Naive thymus-derived CD4-positive, alpha-beta T cell (primary cell): ENCODE data around the gene OR10T2. TPM values are rescaled to one million over a fixed set of nuclear protein-coding genes. Genes with fewer than 3 reads are reported as not detected.
A peak's percentile ranks its signal among the peaks of the same experiment; 100 is the strongest.
"Not testable (repeated sequence)": the region's sequence is repeated elsewhere in the genome, so short reads cannot be mapped to it uniquely, and the experiment has no call there.

Experiments
- ATAC-seq: fragments of 150-1000 bp; cut with Tn5 transposase; 2 replicates; pipeline ENCODE4 v1.10.0; 2021; ENCODE audit warnings: mild to moderate bottlenecking, moderate library complexity
- CTCF ChIA-PET: fragments of 350-600 bp; sonication (Branson Sonifier 250); formaldehyde crosslinking; loops from one replicate; lab custom pipeline; 2021; ENCODE audit warnings: antibody characterized with exemption; lab: Charles Lee
- POLR2A ChIA-PET: fragments of 350-600 bp; sonication (Branson Sonifier 250); formaldehyde crosslinking; loops from one replicate; lab custom pipeline; 2021; ENCODE audit warnings: antibody characterized with exemption, inconsistent platforms; lab: Charles Lee
- DNase-seq, 9 donors: peaks; one replicate each; pipeline versions ENCODE4 v3.0.0 to v3.0.0-alpha.2; 2020 to 2022; ENCODE audit warnings: mixed read lengths in 1 of 9
- H3K27ac ChIP-seq: one replicate; pipeline ENCODE4 v1.7.0; 2013; ENCODE audit warnings: mild to moderate bottlenecking, low read depth, low read length, moderate library complexity
- H3K27me3 ChIP-seq, 2 donors: one replicate each; pipeline ENCODE4 v1.7.0; 2013; ENCODE audit warnings: low read length in 2 of 2, mild to moderate bottlenecking in 2 of 2, moderate library complexity in 2 of 2; ENCODE audit not compliant: control insufficient read depth in 2 of 2, insufficient read depth in 2 of 2
- H3K36me3 ChIP-seq, 3 experiments: 1 replicate in 2 of 3; 2 replicates in 1 of 3; pipeline ENCODE4 v1.7.0; 2013; ENCODE audit warnings: low read length in 3 of 3, mild to moderate bottlenecking in 3 of 3, moderate library complexity in 1 of 3; ENCODE audit not compliant: insufficient read depth in 3 of 3, control insufficient read depth in 2 of 3
- H3K4me1 ChIP-seq, 2 donors: one replicate each; pipeline ENCODE4 v1.7.0; 2013; ENCODE audit warnings: low read length in 2 of 2, mild to moderate bottlenecking in 2 of 2, moderate library complexity in 1 of 2; ENCODE audit not compliant: control insufficient read depth in 2 of 2, insufficient read depth in 2 of 2
- H3K4me3 ChIP-seq: 2 replicates; pipeline ENCODE4 v1.7.0; 2013; ENCODE audit warnings: mild to moderate bottlenecking, low read length
- H3K9me3 ChIP-seq, 3 experiments: 1 replicate in 2 of 3; 2 replicates in 1 of 3; pipeline ENCODE4 v1.7.0; 2013; ENCODE audit warnings: low read length in 3 of 3; ENCODE audit not compliant: control insufficient read depth in 2 of 3
- H3K27ac Mint-ChIP-seq, 9 donors: one replicate each; pipeline ENCODE4 v1.8.0; 2020 to 2022; ENCODE audit warnings: mixed read lengths in 9 of 9, mild to moderate bottlenecking in 8 of 9, moderate library complexity in 5 of 9, inconsistent platforms in 2 of 9
- H3K27me3 Mint-ChIP-seq, 5 donors: one replicate each; pipeline ENCODE4 v1.8.0; 2021 to 2022; ENCODE audit warnings: mixed read lengths in 5 of 5, mild to moderate bottlenecking in 1 of 5
- H3K36me3 Mint-ChIP-seq, 5 donors: one replicate each; pipeline ENCODE4 v1.8.0; 2020 to 2022; ENCODE audit warnings: mixed read lengths in 5 of 5, mild to moderate bottlenecking in 3 of 5, inconsistent platforms in 1 of 5
- H3K4me1 Mint-ChIP-seq, 7 donors: one replicate each; pipeline ENCODE4 v1.8.0; 2020 to 2022; ENCODE audit warnings: mixed read lengths in 7 of 7, mild to moderate bottlenecking in 3 of 7, inconsistent platforms in 1 of 7
- H3K4me3 Mint-ChIP-seq, 10 donors: one replicate each; pipeline ENCODE4 v1.8.0; 2020 to 2022; ENCODE audit warnings: mild to moderate bottlenecking in 10 of 10, mixed read lengths in 10 of 10, moderate library complexity in 6 of 10, inconsistent platforms in 2 of 10
- H3K9me3 Mint-ChIP-seq, 11 donors: one replicate each; pipeline ENCODE4 v1.8.0; 2020 to 2022; ENCODE audit warnings: mixed read lengths in 11 of 11, mild to moderate bottlenecking in 4 of 11, inconsistent platforms in 1 of 11, moderate library complexity in 1 of 11
- intact Hi-C, 2 donors: fragments of 100-400 bp; cut with micrococcal nuclease; formaldehyde crosslinking; loops; one replicate each; pipeline ENCODE4 v1.15.1; 2023
- polyA plus RNA-seq, 2 donors: library from polyadenylated mRNA; unstranded; fragments of 300-500 nt; fragmentation: Illumina TruSeq; gene quantifications; one replicate each; pipeline ENCODE4 v1.2.3, GENCODE V29; 2021
- total RNA-seq, 6 experiments: library from RNA in 5 of 6; stranded (reverse) in 5 of 6; gene quantifications; 1 replicate in 5 of 6; 2 replicates in 1 of 6; pipeline ENCODE4 v1.2.3 and lab custom pipeline; 2021 to 2026

OR10T2 gene
- total and polyA plus RNA-seq, 7 experiments from 2014 or later, result not detected

DNA sequence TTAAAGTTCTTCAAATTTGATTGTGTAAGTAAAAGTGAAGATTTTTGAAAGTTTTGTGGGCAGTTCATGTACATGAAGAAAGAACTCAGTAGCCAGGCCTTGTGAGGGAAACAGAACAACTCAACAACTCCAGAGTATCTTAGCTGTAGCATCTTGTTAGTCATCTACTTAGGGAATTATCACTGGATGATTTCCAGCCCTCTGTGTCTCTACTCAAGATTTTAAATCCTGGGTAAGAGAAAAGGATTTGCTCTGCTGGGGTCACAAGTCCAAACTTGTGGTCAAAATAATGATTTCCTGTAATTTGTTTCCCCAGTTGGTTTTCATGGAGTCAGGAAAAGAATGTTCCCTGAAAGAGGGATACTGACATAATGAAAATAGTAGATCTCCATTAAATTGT lies 8.2 kb downstream of the OR10T2 start:
- CTCF ChIA-PET, result no interaction called here
- peaks cover 0 to 10% (median 5%) of the 10 kb centered on the region in 7 donors for H3K4me1 Mint-ChIP-seq
- H3K36me3 Mint-ChIP-seq, result no peaks in the 10 kb centered on the region
- peaks cover 0 to 9% (median 0%) of the 10 kb centered on the region in 11 donors for H3K9me3 Mint-ChIP-seq
- no peak overlapping the region for H3K27ac Mint-ChIP-seq
- intact Hi-C loops, result no loop called here
- Histone ChIP-seq H3K27me3 (no peaks in the 10 kb centered on the region), H3K4me3 (no peak overlapping the region), H3K4me1 (no peaks in the 10 kb centered on the region), H3K27ac (no peak overlapping the region), H3K9me3 (no peaks in the 10 kb centered on the region), H3K36me3 (no peaks in the 10 kb centered on the region)
- no peak overlapping the region for H3K4me3 Mint-ChIP-seq
- POLR2A ChIA-PET, result no interaction called here
- DNase-seq, result no peak
- H3K27me3 Mint-ChIP-seq, result peaks cover 3 to 22% (median 5%) of the 10 kb centered on the region in 5 donors
- ATAC-seq, result no peak

- no peaks in the 10 kb centered on the region for H3K9me3 ChIP-seq
- ATAC-seq (no peak), DNase-seq (no peak)
- no peak overlapping the region for H3K27ac ChIP-seq
- no peak overlapping the region for H3K4me3 ChIP-seq
- Mint-ChIP-seq H3K4me3 (no peak overlapping the region), H3K9me3 (peaks cover 0 to 9% (median 0%) of the 10 kb centered on the region in 11 donors), H3K27me3 (peaks cover 1 to 21% (median 8%) of the 10 kb centered on the region in 5 donors), H3K36me3 (no peaks in the 10 kb centered on the region), H3K27ac (no peak overlapping the region), H3K4me1 (peaks cover 0 to 10% (median 5%) of the 10 kb centered on the region in 7 donors)
- intact Hi-C loops, result no loop called here
- H3K36me3 ChIP-seq, result no peaks in the 10 kb centered on the region
- CTCF ChIA-PET, result no interaction called here
- no peaks in the 10 kb centered on the region for H3K27me3 ChIP-seq
- no peaks in the 10 kb centered on the region for H3K4me1 ChIP-seq
- POLR2A ChIA-PET, result no interaction called here
Measured at GRCh38 chr1:158390331-158390730, 8.9 kb downstream of the OR10T2 start.

GRCh38 chr1:158374860-158375259 lies 24.4 kb downstream of the OR10T2 start:
- intact Hi-C loops, result no loop called here
- peaks cover 0 to 6% (median 0%) of the 10 kb centered on the region in 5 donors for H3K36me3 Mint-ChIP-seq
- H3K27ac Mint-ChIP-seq, result no peak overlapping the region
- DNase-seq (no peak), ATAC-seq (no peak)
- CTCF ChIA-PET, result no interaction called here
- Histone ChIP-seq H3K4me3 (no peak overlapping the region), H3K9me3 (peaks cover 0 to 12% (median 0%) of the 10 kb centered on the region in 3 experiments), H3K27me3 (no peaks in the 10 kb centered on the region), H3K36me3 (no peaks in the 10 kb centered on the region), H3K4me1 (no peaks in the 10 kb centered on the region), H3K27ac (no peak overlapping the region)
- no peak overlapping the region for H3K4me3 Mint-ChIP-seq
- peaks cover 0 to 38% (median 12%) of the 10 kb centered on the region in 11 donors for H3K9me3 Mint-ChIP-seq
- peaks cover 3 to 50% (median 39%) of the 10 kb centered on the region in 5 donors for H3K27me3 Mint-ChIP-seq
- no peaks in the 10 kb centered on the region for H3K4me1 Mint-ChIP-seq
- POLR2A ChIA-PET, result no interaction called here

- intact Hi-C loops, H3K36me3 Mint-ChIP-seq, H3K4me3 ChIP-seq, H3K27ac ChIP-seq, H3K27me3 ChIP-seq, DNase-seq, H3K27ac Mint-ChIP-seq, H3K4me1 Mint-ChIP-seq, H3K36me3 ChIP-seq, H3K4me3 Mint-ChIP-seq, H3K4me1 ChIP-seq, CTCF ChIA-PET, ATAC-seq: not testable (repeated sequence)
- Mint-ChIP-seq H3K27me3 (peaks cover 3 to 53% (median 44%) of the 10 kb centered on the region in 5 donors), H3K9me3 (peaks cover 0 to 40% (median 12%) of the 10 kb centered on the region in 11 donors)
- POLR2A ChIA-PET, result interaction anchor here (0.6 kb wide), 1 partner anchor 493 kb away, joined by 3 read pairs; no protein-coding TSS in a partner anchor
- peaks cover 0 to 12% (median 0%) of the 10 kb centered on the region in 3 experiments for H3K9me3 ChIP-seq
Measured at GRCh38 chr1:158374101-158374500, 25.2 kb downstream of the OR10T2 start.

DNA sequence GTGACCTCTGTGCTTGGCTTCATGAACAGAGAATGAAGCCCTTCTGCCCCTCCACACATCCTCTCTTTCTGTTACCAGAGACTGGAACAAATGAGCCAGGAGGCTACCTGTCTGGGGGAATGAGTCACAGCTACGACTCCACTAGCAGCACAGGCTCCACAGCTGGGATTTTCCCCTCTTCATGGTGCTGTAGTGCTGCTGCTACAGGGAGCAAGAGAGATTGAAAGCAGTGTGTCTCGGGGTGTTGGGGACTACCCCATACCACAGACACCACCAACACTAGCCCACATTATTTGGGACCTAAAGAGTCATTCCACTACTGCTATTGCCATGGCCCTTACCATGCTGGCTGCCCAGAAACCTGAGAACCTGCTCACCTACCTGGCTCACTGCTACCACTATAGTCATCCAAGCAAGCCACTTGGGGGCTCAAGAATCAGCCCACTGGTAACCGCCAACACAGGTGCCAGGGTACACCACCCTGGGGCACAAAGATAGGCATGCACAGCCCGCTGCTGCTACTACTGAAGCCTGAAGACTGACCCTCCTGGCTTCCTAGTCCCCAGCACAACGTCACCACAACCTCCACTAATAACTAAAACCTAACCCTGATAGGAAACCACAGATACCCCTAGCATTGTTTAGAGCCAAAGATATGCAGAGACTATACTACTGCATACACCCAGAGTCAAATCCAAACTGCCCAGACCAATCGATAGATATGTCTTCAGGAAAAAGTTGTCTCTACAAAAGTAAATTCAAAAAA lies 27.9 kb downstream of the OR10T2 start:
- ChIA-PET CTCF (no interaction called here), POLR2A (no interaction called here)
- H3K9me3 Mint-ChIP-seq, result peaks cover 0 to 40% (median 12%) of the 10 kb centered on the region in 11 donors
- Histone ChIP-seq H3K36me3 (no peaks in the 10 kb centered on the region), H3K27me3 (no peaks in the 10 kb centered on the region), H3K27ac (no peak overlapping the region), H3K4me1 (peaks cover 0 to 4% of the 10 kb centered on the region in 2 donors), H3K4me3 (no peak overlapping the region), H3K9me3 (peaks cover 0 to 12% (median 0%) of the 10 kb centered on the region in 3 experiments)
- no peak overlapping the region for H3K4me3 Mint-ChIP-seq
- peaks cover 0 to 57% (median 48%) of the 10 kb centered on the region in 5 donors for H3K27me3 Mint-ChIP-seq
- ATAC-seq, result no peak
- no peak overlapping the region for H3K27ac Mint-ChIP-seq
- intact Hi-C loops, result no loop called here
- peak in 1 of 9 donors; percentile 38 for DNase-seq
- peaks cover 0 to 8% (median 0%) of the 10 kb centered on the region in 5 donors for H3K36me3 Mint-ChIP-seq
- no peaks in the 10 kb centered on the region for H3K4me1 Mint-ChIP-seq

DNA sequence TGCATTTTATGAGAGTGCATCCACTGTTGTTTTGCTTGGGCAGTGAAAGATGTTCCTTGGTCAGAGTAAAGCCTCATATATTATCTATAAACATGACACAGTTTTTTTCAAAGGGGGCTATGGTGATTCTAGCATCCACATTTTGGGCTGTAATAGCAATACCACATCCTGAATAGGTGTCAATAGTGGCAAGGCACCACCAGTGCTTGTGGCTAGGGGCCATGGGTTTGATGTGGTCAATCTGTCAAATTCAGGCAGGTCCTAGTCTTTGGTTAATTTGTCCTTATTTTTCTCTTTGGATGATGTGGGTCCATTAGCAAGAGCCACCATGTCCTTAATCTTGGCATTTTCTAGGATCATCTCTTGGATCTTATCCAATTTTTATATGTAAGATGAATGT lies 32.5 kb downstream of the OR10T2 start:
- Mint-ChIP-seq H3K4me1 (no peaks in the 10 kb centered on the region), H3K36me3 (peaks cover 0 to 5% (median 0%) of the 10 kb centered on the region in 5 donors), H3K9me3 (peaks cover 0 to 20% (median 6%) of the 10 kb centered on the region in 11 donors), H3K4me3 (no peak overlapping the region), H3K27me3 (peaks cover 0 to 55% (median 27%) of the 10 kb centered on the region in 5 donors), H3K27ac (no peak overlapping the region)
- H3K36me3 ChIP-seq, result no peaks in the 10 kb centered on the region
- ChIA-PET CTCF (interaction anchor here (0.5 kb wide), 1 partner anchor 1382 kb away, joined by 3 read pairs; no protein-coding TSS in a partner anchor), POLR2A (no interaction called here)
- H3K27ac ChIP-seq, result no peak overlapping the region
- H3K9me3 ChIP-seq, result peaks cover 0 to 5% (median 0%) of the 10 kb centered on the region in 3 experiments
- no peak for DNase-seq
- H3K4me3 ChIP-seq, result no peak overlapping the region
- ATAC-seq, result no peak
- H3K4me1 ChIP-seq, result peaks cover 0 to 4% of the 10 kb centered on the region in 2 donors
- intact Hi-C loops, result no loop called here
- no peaks in the 10 kb centered on the region for H3K27me3 ChIP-seq
